ENCODE results near the gene TBC1D14. TPM values are rescaled to one million over a fixed set of nuclear protein-coding genes. Genes with fewer than 3 reads are reported as not detected.

The TBC1D14 gene
- total RNA-seq, 4 donors from 2014 or later, result 39.8 to 47.0 (median 46.0) TPM

DNA sequence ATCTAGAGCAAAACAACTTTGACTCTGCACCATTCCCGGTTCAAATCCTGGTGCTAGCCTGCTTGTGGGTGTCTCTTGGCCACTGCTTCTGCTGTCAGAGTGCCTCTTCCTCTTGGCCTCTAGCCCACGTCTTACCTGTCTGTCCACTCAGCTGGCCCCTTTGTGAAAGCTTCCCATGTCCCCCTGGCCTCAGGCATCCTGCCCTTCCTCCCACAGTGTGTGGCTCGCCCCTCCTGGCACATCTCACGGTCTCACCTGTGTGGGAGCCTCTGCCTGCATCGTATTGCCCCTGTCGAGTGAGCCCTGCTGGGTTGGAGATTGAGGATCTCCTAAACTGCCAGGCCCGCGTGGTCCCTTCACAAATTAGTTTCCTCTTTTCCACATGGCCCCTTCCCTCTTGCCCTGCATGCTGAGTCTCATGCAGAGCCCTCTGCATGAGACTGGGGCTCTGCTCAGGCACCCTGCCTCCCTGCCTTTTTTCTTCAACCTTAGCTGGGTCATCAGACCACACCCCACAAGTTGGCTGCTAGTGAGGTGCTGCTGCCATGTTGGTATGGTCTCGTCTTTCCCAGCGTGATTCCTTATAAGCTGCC is 79.8 kb downstream of the TBC1D14 start:
- Histone ChIP-seq H3K27me3 (no peaks in the 10 kb centered on the region), H3K4me1 (peaks cover 32 to 57% of the 10 kb centered on the region in 2 donors), H3K36me3 (no peaks in the 10 kb centered on the region), H3K4me3 (replicated peaks in 1 of 3) (no peak overlapping the region), H3K9me3 (no peaks in the 10 kb centered on the region), H3K27ac (no peak overlapping the region)
- 82 to 88% methylated on average over 10 of the region's 10 CpGs for WGBS, 2 donors
- intact Hi-C loops (cut with DNase I), result loop anchor here (5.0 to 10.0 kb wide), 4 partner anchors 53 to 275 kb away; partner anchors contain the start of genes BLOC1S4, GRPEL1 and TADA2B
- TF ChIP-seq, protein P1, sequence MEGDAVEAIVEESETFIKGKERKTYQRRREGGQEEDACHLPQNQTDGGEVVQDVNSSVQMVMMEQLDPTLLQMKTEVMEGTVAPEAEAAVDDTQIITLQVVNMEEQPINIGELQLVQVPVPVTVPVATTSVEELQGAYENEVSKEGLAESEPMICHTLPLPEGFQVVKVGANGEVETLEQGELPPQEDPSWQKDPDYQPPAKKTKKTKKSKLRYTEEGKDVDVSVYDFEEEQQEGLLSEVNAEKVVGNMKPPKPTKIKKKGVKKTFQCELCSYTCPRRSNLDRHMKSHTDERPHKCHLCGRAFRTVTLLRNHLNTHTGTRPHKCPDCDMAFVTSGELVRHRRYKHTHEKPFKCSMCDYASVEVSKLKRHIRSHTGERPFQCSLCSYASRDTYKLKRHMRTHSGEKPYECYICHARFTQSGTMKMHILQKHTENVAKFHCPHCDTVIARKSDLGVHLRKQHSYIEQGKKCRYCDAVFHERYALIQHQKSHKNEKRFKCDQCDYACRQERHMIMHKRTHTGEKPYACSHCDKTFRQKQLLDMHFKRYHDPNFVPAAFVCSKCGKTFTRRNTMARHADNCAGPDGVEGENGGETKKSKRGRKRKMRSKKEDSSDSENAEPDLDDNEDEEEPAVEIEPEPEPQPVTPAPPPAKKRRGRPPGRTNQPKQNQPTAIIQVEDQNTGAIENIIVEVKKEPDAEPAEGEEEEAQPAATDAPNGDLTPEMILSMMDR (IDR thresholded peaks at IDR 0.05), result no peak
- TF ChIP-seq POLR2A (IDR thresholded peaks at IDR 0.05), result no peak
- no peak for DNase-seq

GRCh38 chr4:6990661-6991060 is 81.0 kb downstream of the TBC1D14 start:
- Histone ChIP-seq H3K27ac (no peak overlapping the region), H3K27me3 (no peaks in the 10 kb centered on the region), H3K4me1 (peaks cover 30 to 45% of the 10 kb centered on the region in 2 donors), H3K36me3 (no peaks in the 10 kb centered on the region), H3K4me3 (replicated peaks in 1 of 3) (no peak overlapping the region), H3K9me3 (no peaks in the 10 kb centered on the region)
- WGBS, 2 donors, result 89 to 93% methylated on average over 6 of the region's 6 CpGs
- DNase-seq, result no peak
- intact Hi-C loops (cut with DNase I), result no loop called here
- no peak for TF ChIP-seq POLR2A (IDR thresholded peaks at IDR 0.05)
- TF ChIP-seq, protein P1 (IDR thresholded peaks at IDR 0.05), result no peak

DNA sequence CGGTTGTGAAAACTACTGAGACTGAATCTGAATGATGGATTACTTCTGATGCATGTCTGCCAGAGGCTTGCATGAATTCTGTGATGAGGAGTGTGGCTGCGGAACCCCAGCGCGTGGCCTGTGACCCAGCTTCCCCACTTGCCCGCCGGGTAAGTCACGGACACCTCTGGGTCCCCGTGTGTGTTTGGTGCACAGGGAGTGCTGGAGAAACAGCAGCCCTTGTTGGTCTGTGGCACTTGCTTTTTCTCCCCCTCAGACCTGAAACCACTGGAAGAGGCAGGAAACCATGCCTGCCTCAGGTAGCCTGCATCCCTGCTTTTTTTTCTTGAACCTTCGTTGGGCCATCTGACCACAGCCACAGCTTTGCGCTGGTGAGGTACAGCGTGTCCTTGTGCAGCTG is 81.6 kb downstream of the TBC1D14 start:
- Histone ChIP-seq H3K27ac (no peak overlapping the region), H3K9me3 (no peaks in the 10 kb centered on the region), H3K4me1 (peaks cover 24 to 40% of the 10 kb centered on the region in 2 donors), H3K36me3 (peaks cover 0 to 5% of the 10 kb centered on the region in 2 donors), H3K27me3 (no peaks in the 10 kb centered on the region), H3K4me3 (replicated peaks in 1 of 3) (no peak overlapping the region)
- no peak for TF ChIP-seq POLR2A (IDR thresholded peaks at IDR 0.05)
- TF ChIP-seq, protein P1 (IDR thresholded peaks at IDR 0.05), result no peak
- whole genome bisulfite sequencing, 2 donors, result 90 to 97% methylated on average over 11 of the region's 11 CpGs
- intact Hi-C loops (cut with DNase I), result no loop called here
- DNase-seq, result no peak

- Histone ChIP-seq H3K27me3 (no peaks in the 10 kb centered on the region), H3K9me3 (no peaks in the 10 kb centered on the region), H3K4me3 (replicated peaks in 1 of 3) (no peak overlapping the region), H3K36me3 (peaks cover 0 to 11% of the 10 kb centered on the region in 2 donors), H3K27ac (no peak overlapping the region), H3K4me1 (peaks cover 24 to 40% of the 10 kb centered on the region in 2 donors)
- TF ChIP-seq POLR2A (IDR thresholded peaks at IDR 0.05), result no peak
- TF ChIP-seq, protein P1 (IDR thresholded peaks at IDR 0.05), result no peak
- intact Hi-C loops (cut with DNase I), result no loop called here
- 74 to 78% methylated on average over 13 to 15 of the region's 15 CpGs for WGBS, 2 donors
- peak; percentile 30 to 59 for DNase-seq
Observed at GRCh38 chr4:6991771-6992557, 82.3 kb downstream of the TBC1D14 start.
